K562 (cell line): ENCODE measurements around the gene MRPL52.

ENCODE experiments used
- EZH2 ChIP-seq: IDR thresholded peaks from 2 replicates; pipeline ENCODE4 v1.6.1; 2012; ENCODE audit warnings: low read depth, mild to moderate bottlenecking, inconsistent platforms, low read length, borderline replicate concordance
- NR3C1 ChIP-seq: sonication (generic); formaldehyde crosslinking; IDR thresholded peaks from 2 replicates; pipeline ENCODE4 v1.8.1; 2022; ENCODE audit warnings: missing genetic modification reagents
- RBM34 ChIP-seq: fragments of 200-400 bp; formaldehyde crosslinking; IDR thresholded peaks from 2 replicates; pipeline ENCODE4 v1.6.1; 2018; ENCODE audit warnings: low read length, borderline replicate concordance; ENCODE audit not compliant: insufficient read depth

GRCh38 chr14:22807432-22808087 lies 22.1 kb upstream of the MRPL52 start:
- TF ChIP-seq RBM34 (no peak), NR3C1 (CRISPR knock-in tag) (no peak), EZH2 (no peak)
